Activated CD4-positive, CD25-positive, alpha-beta regulatory T cell treated with anti-CD3 and anti-CD28 coated beads, Interleukin-2, amount 50 U/mL, for 72 hours (primary cell): ENCODE measurements around the gene SLC38A1.
"Not testable (repeated sequence)": the region's sequence is repeated elsewhere in the genome, so short reads cannot be mapped to it uniquely, and the experiment has no call there.

Experiments used
- DNase-seq: peaks from one replicate; pipeline ENCODE4 v3.0.0; 2021

The SLC38A1 gene

GRCh38 chr12:46268583-46269428 is at the start of gene SLC38A1:
TSS of gene SLC38A1 (minus strand) at chr12:46269043. CDS start at chr12:46239800, 29,243 bp downstream.
- peak; percentile 85 for DNase-seq

- no peak for DNase-seq
Observed at GRCh38 chr12:46318037-46318436, 49.2 kb upstream of the SLC38A1 start.

- no peak for DNase-seq
Observed at GRCh38 chr12:46304070-46304469, 35.2 kb upstream of the SLC38A1 start.

GRCh38 chr12:46303039-46303666 is 34.3 kb upstream of the SLC38A1 start:
- peak; percentile 42 for DNase-seq

- no peak for DNase-seq
Observed at GRCh38 chr12:46300910-46301309, 32.1 kb upstream of the SLC38A1 start.

GRCh38 chr12:46299851-46300250 is 31.0 kb upstream of the SLC38A1 start:
- no peak for DNase-seq

GRCh38 chr12:46298261-46298660 is 29.4 kb upstream of the SLC38A1 start:
- DNase-seq: no peak

GRCh38 chr12:46296822-46297221 is 28.0 kb upstream of the SLC38A1 start:
- no peak for DNase-seq

- DNase-seq: no peak
Observed at GRCh38 chr12:46292754-46293402, 24.0 kb upstream of the SLC38A1 start.

GRCh38 chr12:46291953-46292352 is 23.1 kb upstream of the SLC38A1 start:
- not testable (repeated sequence) for DNase-seq

GRCh38 chr12:46285177-46285576 is 16.3 kb upstream of the SLC38A1 start:
- DNase-seq: not testable (repeated sequence)

- DNase-seq: no peak
Observed at GRCh38 chr12:46282829-46283228, 14.0 kb upstream of the SLC38A1 start.

GRCh38 chr12:46276756-46277155 is 7.9 kb upstream of the SLC38A1 start:
- no peak for DNase-seq

- no peak for DNase-seq
Observed at GRCh38 chr12:46271863-46272262, 3.0 kb upstream of the SLC38A1 start.

GRCh38 chr12:46269429-46270241 is 792 bp upstream of the SLC38A1 start:
- peak; percentile 61 for DNase-seq

- no peak for DNase-seq
Observed at GRCh38 chr12:46267825-46268582, 839 bp downstream of the SLC38A1 start.

GRCh38 chr12:46267575-46267824 is 1.3 kb downstream of the SLC38A1 start:
- peak; percentile 59 for DNase-seq

GRCh38 chr12:46266869-46267574 is 1.8 kb downstream of the SLC38A1 start:
- peak; percentile 53 for DNase-seq

- no peak for DNase-seq
Observed at GRCh38 chr12:46266382-46266791, 2.5 kb downstream of the SLC38A1 start.

- no peak for DNase-seq
Observed at GRCh38 chr12:46265734-46266133, 3.1 kb downstream of the SLC38A1 start.

GRCh38 chr12:46265102-46265501 is 3.7 kb downstream of the SLC38A1 start:
- DNase-seq: no peak

- DNase-seq: no peak
Observed at GRCh38 chr12:46264057-46264456, 4.8 kb downstream of the SLC38A1 start.
